Activated CD4-positive, alpha-beta memory T cell treated with anti-CD3 and anti-CD28 coated beads, Interleukin-2, amount 10 ng/mL, durations not matched to agents 7 days and 5 days (primary cell): ENCODE results near the gene NMT1. TPM values are rescaled to one million over a fixed set of nuclear protein-coding genes. Genes with fewer than 3 reads are reported as not detected.
A peak's percentile ranks its signal among the peaks of the same experiment; 100 is the strongest.

Source experiments
- CTCF ChIA-PET: fragments of 350-600 bp; sonication (Branson Sonifier 250); formaldehyde crosslinking; loops from one replicate; lab custom pipeline; 2021; ENCODE audit warnings: antibody characterized with exemption, inconsistent platforms; lab: Charles Lee
- POLR2A ChIA-PET: fragments of 350-600 bp; sonication (Branson Sonifier 250); formaldehyde crosslinking; loops from one replicate; lab custom pipeline; 2021; ENCODE audit warnings: antibody characterized with exemption; lab: Charles Lee
- DNase-seq: peaks from one replicate; pipeline ENCODE4 v3.0.0-alpha.2; 2020
- H3K27ac Mint-ChIP-seq: one replicate; pipeline ENCODE4 v1.8.0; 2021; ENCODE audit warnings: mild to moderate bottlenecking, mixed read lengths
- H3K27me3 Mint-ChIP-seq: one replicate; pipeline ENCODE4 v1.8.0; 2021; ENCODE audit warnings: mixed read lengths
- H3K36me3 Mint-ChIP-seq: one replicate; pipeline ENCODE4 v1.8.0; 2021; ENCODE audit warnings: low read depth, mixed read lengths
- H3K4me1 Mint-ChIP-seq: one replicate; pipeline ENCODE4 v1.8.0; 2021; ENCODE audit warnings: mixed read lengths
- H3K4me3 Mint-ChIP-seq: one replicate; pipeline ENCODE4 v1.8.0; 2021; ENCODE audit warnings: mild to moderate bottlenecking, mixed read lengths
- H3K9me3 Mint-ChIP-seq: one replicate; pipeline ENCODE4 v1.8.0; 2021; ENCODE audit warnings: mixed read lengths
- total RNA-seq, 2 experiments: library from RNA; stranded (reverse); gene quantifications; one replicate each; pipeline ENCODE4 v1.2.3, GENCODE V29; 2021

NMT1 gene
- total RNA-seq, 2 experiments from 2014 or later = 114 TPM

- CTCF ChIA-PET = interaction anchor here (0.6 to 5.6 kb wide), 2 partner anchors 11 to 39 kb away, joined by 3 to 26 read pairs; no protein-coding TSS in a partner anchor
- H3K36me3 Mint-ChIP-seq = peaks cover 50% of the 10 kb centered on the region
Measured at GRCh38 chr17:45087978-45088377, 26.9 kb downstream of the NMT1 start.

DNA sequence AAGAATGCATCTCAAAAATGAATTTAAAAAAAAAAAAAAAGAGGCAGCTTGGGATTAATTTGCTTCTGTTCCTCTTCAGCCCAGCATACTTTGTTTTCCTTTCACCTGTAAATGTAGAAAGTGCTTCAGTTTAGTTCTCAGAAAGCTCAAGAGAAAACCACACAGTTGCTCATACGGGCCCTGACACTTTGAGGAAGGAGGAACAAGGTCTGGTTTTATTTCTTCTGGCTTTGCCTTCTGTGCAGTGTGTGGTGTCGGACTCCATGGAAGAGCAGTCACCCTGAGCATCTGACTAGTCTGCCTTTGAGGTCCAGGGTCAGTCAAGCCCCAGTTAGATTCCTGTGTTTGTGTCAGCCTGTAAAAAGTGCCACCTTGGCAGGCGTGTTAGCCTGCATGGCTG, 27.6 kb downstream of the NMT1 start:
- H3K36me3 Mint-ChIP-seq = peaks cover 58% of the 10 kb centered on the region
- H3K4me3 Mint-ChIP-seq = no peak overlapping the region
- ChIA-PET CTCF (interaction anchor here (0.7 to 5.6 kb wide), 3 partner anchors 11 to 47 kb away, joined by 3 to 26 read pairs (median 6); partner anchors contain the start of gene ACBD4), POLR2A (interaction anchor here (0.6 kb wide), 1 partner anchor 661 kb away, joined by 3 read pairs; no protein-coding TSS in a partner anchor)
- H3K27me3 Mint-ChIP-seq = no peaks in the 10 kb centered on the region
- H3K27ac Mint-ChIP-seq = no peak overlapping the region
- peaks cover 7% of the 10 kb centered on the region for H3K4me1 Mint-ChIP-seq
- DNase-seq = no peak
- H3K9me3 Mint-ChIP-seq = no peaks in the 10 kb centered on the region

More at GRCh38 chr17:45087978-45088377, 26.9 kb downstream of the NMT1 start:
- H3K27me3 Mint-ChIP-seq = no peaks in the 10 kb centered on the region
- no peak for DNase-seq
- H3K9me3 Mint-ChIP-seq = no peaks in the 10 kb centered on the region
- no peak overlapping the region for H3K27ac Mint-ChIP-seq
- H3K4me3 Mint-ChIP-seq = no peak overlapping the region
- POLR2A ChIA-PET = interaction anchor here (0.7 kb wide), 1 partner anchor 9 kb away, joined by 3 read pairs; no protein-coding TSS in a partner anchor
- peaks cover 7% of the 10 kb centered on the region for H3K4me1 Mint-ChIP-seq

GRCh38 chr17:45090711-45091110, 29.6 kb downstream of the NMT1 start:
- POLR2A ChIA-PET = interaction anchor here (0.9 kb wide), 1 partner anchor 30 kb away, joined by 3 read pairs; the partner anchor contains the start of gene NMT1
- peaks cover 65% of the 10 kb centered on the region for H3K36me3 Mint-ChIP-seq

DNA sequence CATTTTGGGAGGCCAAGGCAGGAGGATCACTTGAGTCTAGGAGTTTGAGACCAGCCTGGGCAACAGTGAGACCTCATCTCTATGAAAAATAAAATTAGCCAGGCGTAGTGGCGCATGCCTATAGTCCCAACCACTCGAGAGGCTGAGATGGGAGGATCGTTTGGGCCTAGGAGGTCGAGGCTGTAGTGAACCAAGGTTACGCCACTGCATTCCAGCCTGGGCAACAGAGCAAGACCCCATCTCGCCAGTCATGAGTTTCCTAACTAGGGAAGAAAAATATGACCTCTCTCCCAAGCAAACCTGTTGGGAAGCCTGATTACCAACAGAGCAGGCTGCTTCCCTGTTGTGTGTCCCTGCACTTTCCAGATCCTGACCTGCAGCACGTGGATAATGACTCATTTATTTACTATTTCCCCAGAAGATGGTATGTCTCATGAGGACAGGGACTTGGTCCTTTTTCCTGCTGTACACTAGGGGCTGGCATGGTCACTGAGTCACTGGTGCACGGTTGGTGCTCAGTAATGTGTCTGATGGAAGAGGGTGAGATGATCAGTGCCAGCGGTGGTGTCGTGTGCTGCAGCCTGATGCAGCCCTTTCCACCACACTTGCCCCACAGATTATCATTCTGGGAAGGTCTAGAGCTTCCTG, 30.8 kb downstream of the NMT1 start:
- Mint-ChIP-seq H3K4me3 (no peak overlapping the region), H3K9me3 (no peaks in the 10 kb centered on the region), H3K4me1 (peaks cover 7% of the 10 kb centered on the region), H3K36me3 (peaks cover 69% of the 10 kb centered on the region), H3K27ac (no peak overlapping the region), H3K27me3 (no peaks in the 10 kb centered on the region)
- CTCF ChIA-PET = no interaction called here
- POLR2A ChIA-PET = no interaction called here
- DNase-seq = no peak

More at GRCh38 chr17:45090711-45091110, 29.6 kb downstream of the NMT1 start:
- no peak overlapping the region for H3K4me3 Mint-ChIP-seq
- no peak for DNase-seq
- CTCF ChIA-PET = interaction anchor here (5.6 kb wide), 1 partner anchor 9 kb away, joined by 26 read pairs; no protein-coding TSS in a partner anchor
- H3K9me3 Mint-ChIP-seq = no peaks in the 10 kb centered on the region
- H3K4me1 Mint-ChIP-seq = peaks cover 7% of the 10 kb centered on the region
- H3K27me3 Mint-ChIP-seq = no peaks in the 10 kb centered on the region
- H3K27ac Mint-ChIP-seq = no peak overlapping the region

- H3K27ac Mint-ChIP-seq = no peak overlapping the region
- H3K4me3 Mint-ChIP-seq = no peak overlapping the region
- peaks cover 3% of the 10 kb centered on the region for H3K4me1 Mint-ChIP-seq
- no peaks in the 10 kb centered on the region for H3K27me3 Mint-ChIP-seq
- DNase-seq = no peak
- H3K36me3 Mint-ChIP-seq = peaks cover 67% of the 10 kb centered on the region
- no peaks in the 10 kb centered on the region for H3K9me3 Mint-ChIP-seq
- ChIA-PET POLR2A (no interaction called here), CTCF (no interaction called here)
Measured at GRCh38 chr17:45092911-45093430, 31.9 kb downstream of the NMT1 start.

DNA sequence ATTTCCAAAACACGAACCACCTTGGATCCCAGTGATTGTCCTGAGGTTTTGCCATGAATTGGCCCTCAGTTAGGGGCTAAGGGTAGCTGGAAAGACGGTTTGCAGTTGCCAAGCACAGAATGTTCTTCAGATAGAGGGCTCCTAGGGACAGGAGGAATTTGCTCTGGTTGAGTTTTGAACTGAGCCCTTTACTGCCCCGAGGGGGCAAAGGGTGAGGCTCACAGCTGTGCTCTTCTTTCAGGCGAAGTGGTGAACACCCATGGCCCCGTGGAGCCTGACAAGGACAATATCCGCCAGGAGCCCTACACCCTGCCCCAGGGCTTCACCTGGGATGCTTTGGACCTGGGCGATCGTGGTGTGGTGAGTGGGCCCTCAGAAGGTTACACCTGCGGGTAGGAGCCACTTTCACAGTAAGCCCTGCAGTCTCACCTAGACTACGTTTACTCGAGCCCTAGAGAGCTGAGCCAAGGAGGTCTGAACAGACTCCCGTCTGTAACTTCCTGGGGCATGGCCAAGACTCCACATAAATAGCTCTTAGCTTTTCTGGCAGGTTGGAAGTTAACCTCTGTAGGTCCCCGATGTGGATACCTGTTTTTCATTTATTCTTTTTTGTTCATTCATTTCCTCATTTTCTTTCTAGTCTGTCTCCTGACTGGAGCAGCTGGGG, 32.5 kb downstream of the NMT1 start:
- Mint-ChIP-seq H3K9me3 (no peaks in the 10 kb centered on the region), H3K36me3 (peaks cover 67% of the 10 kb centered on the region), H3K4me3 (no peak overlapping the region), H3K27ac (no peak overlapping the region), H3K27me3 (no peaks in the 10 kb centered on the region), H3K4me1 (no peaks in the 10 kb centered on the region)
- POLR2A ChIA-PET = interaction anchor here (1.0 kb wide), 1 partner anchor 25 kb away, joined by 3 read pairs; no protein-coding TSS in a partner anchor
- CTCF ChIA-PET = no interaction called here
- no peak for DNase-seq

DNA sequence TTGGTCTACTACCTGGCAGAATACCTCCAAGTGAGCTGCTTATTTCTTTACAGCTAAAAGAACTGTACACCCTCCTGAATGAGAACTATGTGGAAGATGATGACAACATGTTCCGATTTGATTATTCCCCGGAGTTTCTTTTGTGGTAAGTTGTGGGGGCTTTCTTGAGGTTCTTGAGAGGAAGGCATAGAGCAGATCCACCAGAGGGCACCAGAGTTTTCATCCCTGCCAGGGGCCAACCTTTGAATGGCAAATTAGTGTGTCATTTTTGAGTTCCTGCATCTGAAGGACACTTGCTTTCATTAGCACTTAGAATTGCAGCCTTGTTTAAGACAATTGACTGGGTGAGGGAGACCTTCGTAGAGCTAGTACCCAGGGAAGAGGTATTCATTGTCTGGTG, 35.0 kb downstream of the NMT1 start:
- H3K27me3 Mint-ChIP-seq = no peaks in the 10 kb centered on the region
- H3K4me1 Mint-ChIP-seq = no peaks in the 10 kb centered on the region
- ChIA-PET CTCF (interaction anchor here (1.0 to 2.4 kb wide), 3 partner anchors 11 to 101 kb away, joined by 5 to 10 read pairs (median 6); partner anchors contain the start of gene ACBD4), POLR2A (no interaction called here)
- H3K9me3 Mint-ChIP-seq = no peaks in the 10 kb centered on the region
- DNase-seq = no peak
- no peak overlapping the region for H3K27ac Mint-ChIP-seq
- no peak overlapping the region for H3K4me3 Mint-ChIP-seq
- peaks cover 68% of the 10 kb centered on the region for H3K36me3 Mint-ChIP-seq

DNA sequence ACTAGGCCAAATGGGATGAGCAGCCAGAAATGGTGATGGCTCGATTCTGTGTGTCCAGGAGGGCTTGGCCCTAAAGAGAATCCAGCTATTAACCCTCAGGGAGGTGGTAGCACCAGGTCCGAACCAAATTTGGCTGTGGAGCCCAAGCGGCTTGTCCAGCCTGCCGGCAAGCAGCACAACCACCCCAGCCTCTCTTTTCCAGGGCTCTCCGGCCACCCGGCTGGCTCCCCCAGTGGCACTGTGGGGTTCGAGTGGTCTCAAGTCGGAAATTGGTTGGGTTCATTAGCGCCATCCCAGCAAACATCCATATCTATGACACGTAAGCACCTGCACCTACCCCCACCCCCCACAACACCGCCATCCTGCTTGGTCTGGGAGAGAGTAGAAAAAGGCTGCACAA, 35.8 kb downstream of the NMT1 start:
- ChIA-PET POLR2A (no interaction called here), CTCF (interaction anchor here (0.6 to 2.4 kb wide), 3 partner anchors 38 to 146 kb away, joined by 3 to 10 read pairs (median 4); partner anchors contain the start of gene ACBD4)
- no peak overlapping the region for H3K27ac Mint-ChIP-seq
- no peak overlapping the region for H3K4me3 Mint-ChIP-seq
- no peak for DNase-seq
- no peaks in the 10 kb centered on the region for H3K9me3 Mint-ChIP-seq
- H3K27me3 Mint-ChIP-seq = no peaks in the 10 kb centered on the region
- peaks cover 67% of the 10 kb centered on the region for H3K36me3 Mint-ChIP-seq
- H3K4me1 Mint-ChIP-seq = no peaks in the 10 kb centered on the region

- no peaks in the 10 kb centered on the region for H3K4me1 Mint-ChIP-seq
- ChIA-PET POLR2A (interaction anchor here (0.6 to 0.9 kb wide), 2 partner anchors 51 to 178 kb away, joined by 3 read pairs; no protein-coding TSS in a partner anchor), CTCF (interaction anchor here (0.8 to 3.5 kb wide), 11 partner anchors 10 to 199 kb away, joined by 3 to 26 read pairs (median 4); partner anchors contain the start of genes ACBD4, DCAKD and EFTUD2)
- H3K36me3 Mint-ChIP-seq = peaks cover 68% of the 10 kb centered on the region
- H3K27me3 Mint-ChIP-seq = no peaks in the 10 kb centered on the region
- H3K9me3 Mint-ChIP-seq = no peaks in the 10 kb centered on the region
- H3K27ac Mint-ChIP-seq = no peak overlapping the region
- DNase-seq = no peak
- H3K4me3 Mint-ChIP-seq = no peak overlapping the region
Measured at GRCh38 chr17:45098081-45098868, 37.2 kb downstream of the NMT1 start.

GRCh38 chr17:45098869-45099616, 37.9 kb downstream of the NMT1 start:
- peaks cover 68% of the 10 kb centered on the region for H3K36me3 Mint-ChIP-seq

DNA sequence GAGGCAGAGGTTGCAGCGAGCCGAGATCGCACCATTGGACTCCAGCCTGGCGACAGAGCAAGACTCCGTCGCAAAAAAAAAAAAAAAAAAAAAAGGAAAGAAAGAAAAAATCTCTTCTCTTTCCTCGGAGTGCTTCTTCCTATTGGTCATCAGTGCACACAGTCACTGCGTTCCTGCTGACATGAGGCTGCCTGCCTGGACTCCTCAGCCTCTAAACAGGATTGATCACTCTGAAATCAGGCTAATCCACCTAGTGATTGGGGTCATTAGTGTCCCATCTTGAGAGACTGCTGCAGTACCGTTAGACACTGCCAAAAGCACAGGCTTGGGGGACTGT, 40.4 kb downstream of the NMT1 start:
- DNase-seq = no peak
- ChIA-PET CTCF (interaction anchor here (0.6 to 0.7 kb wide), 2 partner anchors 26 to 99 kb away, joined by 3 to 4 read pairs; no protein-coding TSS in a partner anchor), POLR2A (no interaction called here)
- Mint-ChIP-seq H3K4me1 (no peaks in the 10 kb centered on the region), H3K27ac (no peak overlapping the region), H3K36me3 (peaks cover 72% of the 10 kb centered on the region), H3K9me3 (no peaks in the 10 kb centered on the region), H3K27me3 (no peaks in the 10 kb centered on the region), H3K4me3 (no peak overlapping the region)

More at GRCh38 chr17:45098869-45099616, 37.9 kb downstream of the NMT1 start:
- no peaks in the 10 kb centered on the region for H3K27me3 Mint-ChIP-seq
- no peak overlapping the region for H3K4me3 Mint-ChIP-seq
- H3K27ac Mint-ChIP-seq = no peak overlapping the region
- no peaks in the 10 kb centered on the region for H3K9me3 Mint-ChIP-seq
- ChIA-PET CTCF (interaction anchor here (0.7 to 3.5 kb wide), 18 partner anchors 10 to 233 kb away, joined by 3 to 26 read pairs (median 4); partner anchors contain the start of genes ACBD4, DCAKD and EFTUD2), POLR2A (interaction anchor here (0.6 to 1.1 kb wide), 3 partner anchors 38 to 178 kb away, joined by 3 to 5 read pairs (median 3); partner anchors contain the start of gene NMT1)
- H3K4me1 Mint-ChIP-seq = no peaks in the 10 kb centered on the region
- DNase-seq = peak; percentile 79
